ENCODE data around the gene UBD. TPM values are rescaled to one million over a fixed set of nuclear protein-coding genes. Genes with fewer than 3 reads are reported as not detected.
A peak's percentile ranks its signal among the peaks of the same experiment; 100 is the strongest.

The UBD gene
- total RNA-seq, 1 experiment from 2014 or later: not detected

DNA sequence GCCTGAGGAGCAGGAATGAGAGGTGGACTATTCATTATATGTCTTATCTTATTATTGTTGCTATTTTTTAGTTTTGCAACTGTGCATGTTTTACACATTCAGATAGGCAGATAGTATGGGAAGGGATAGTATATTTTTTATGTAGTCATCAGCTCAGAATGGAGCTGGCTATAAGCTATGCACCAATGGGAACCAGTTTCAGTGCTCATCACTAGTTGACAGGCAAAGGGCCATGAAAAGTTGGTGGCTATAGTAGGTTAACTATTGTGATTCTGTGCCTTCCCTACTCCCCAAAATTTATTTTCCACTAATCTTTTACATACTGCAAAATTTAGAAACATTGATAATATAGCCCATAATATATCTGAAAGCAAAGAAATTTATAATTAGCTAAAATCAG is 5.3 kb upstream of the UBD start:
- no peak overlapping the region for H3K4me2 ChIP-seq (ENCODE audit: low read length)
- H3K9me2 ChIP-seq (replicated peaks; ENCODE audit: low read length): no peaks in the 10 kb centered on the region
- no peak overlapping the region for H3K9ac ChIP-seq (ENCODE audit: low read length)
- H3K79me2 ChIP-seq (ENCODE audit: low read length): no peaks in the 10 kb centered on the region
- no peaks in the 10 kb centered on the region for H4K20me1 ChIP-seq (ENCODE audit: low read length)
- ATAC-seq (no peak), DNase-seq (no peak)
- H3F3A ChIP-seq (ENCODE audit: low read length, unreplicated experiment): no peaks in the 10 kb centered on the region
- no peak overlapping the region for H3K4me3 ChIP-seq (ENCODE audit: low read length)
- ChIA-PET POLR2A (ENCODE audit: unreplicated experiment) (no interaction called here), CTCF (no interaction called here)
- peaks cover 64% of the 10 kb centered on the region for H3K27me3 ChIP-seq (ENCODE audit: low read length)
- H3K4me1 ChIP-seq (ENCODE audit: insufficient read depth, low read length): no peaks in the 10 kb centered on the region
- no peaks in the 10 kb centered on the region for H3K9me3 ChIP-seq (ENCODE audit: low read length)
- no TSS peak for BruUV-seq (replicated peaks)
- no peak overlapping the region for H2AFZ ChIP-seq (ENCODE audit: low read length)
- intact Hi-C loops (cut with micrococcal nuclease): no loop called here
- no peak overlapping the region for H3K27ac ChIP-seq (ENCODE audit: low read length)
- no peaks in the 10 kb centered on the region for H3K36me3 ChIP-seq (ENCODE audit: low read depth, low read length)
- no peak for TF ChIP-seq EZH2 (IDR thresholded peaks at IDR 0.05; ENCODE audit: low read length, unreplicated experiment)
- no peak for TF ChIP-seq EZH2phosphoT487 (IDR thresholded peaks at IDR 0.05; ENCODE audit: borderline replicate concordance, low read length)

GRCh38 chr6:29563435-29563965 is 4.0 kb upstream of the UBD start:
- Histone ChIP-seq H3K27ac (ENCODE audit: low read length) (no peak overlapping the region), H3K4me3 (ENCODE audit: low read length) (no peak overlapping the region), H3F3A (ENCODE audit: low read length, unreplicated experiment) (no peaks in the 10 kb centered on the region), H3K79me2 (ENCODE audit: low read length) (no peaks in the 10 kb centered on the region), H3K36me3 (ENCODE audit: low read depth, low read length) (no peaks in the 10 kb centered on the region), H3K4me1 (ENCODE audit: insufficient read depth, low read length) (no peaks in the 10 kb centered on the region), H3K9me3 (ENCODE audit: low read length) (no peaks in the 10 kb centered on the region), H3K9me2 (replicated peaks; ENCODE audit: low read length) (no peaks in the 10 kb centered on the region), H2AFZ (ENCODE audit: low read length) (no peak overlapping the region), H3K9ac (ENCODE audit: low read length) (no peak overlapping the region), H4K20me1 (ENCODE audit: low read length) (no peaks in the 10 kb centered on the region), H3K4me2 (ENCODE audit: low read length) (no peak overlapping the region), H3K27me3 (ENCODE audit: low read length) (peaks cover 67% of the 10 kb centered on the region)
- intact Hi-C loops (cut with micrococcal nuclease): no loop called here
- ChIA-PET CTCF (no interaction called here), POLR2A (ENCODE audit: unreplicated experiment) (no interaction called here)
- DNase-seq (peak; percentile 14), ATAC-seq (no peak)
- no TSS peak for BruUV-seq (replicated peaks)
- TF ChIP-seq EZH2 (IDR thresholded peaks at IDR 0.05; ENCODE audit: low read length, unreplicated experiment) (no peak), EZH2phosphoT487 (IDR thresholded peaks at IDR 0.05; ENCODE audit: borderline replicate concordance, low read length) (no peak), CTCF (conservative IDR thresholded peaks at IDR 0.05; ENCODE audit: low read depth, low read length) (no peak)

- ChIA-PET POLR2A (ENCODE audit: unreplicated experiment) (no interaction called here), CTCF (no interaction called here)
- Histone ChIP-seq H3F3A (ENCODE audit: low read length, unreplicated experiment) (no peaks in the 10 kb centered on the region), H3K4me1 (ENCODE audit: insufficient read depth, low read length) (no peaks in the 10 kb centered on the region), H3K36me3 (ENCODE audit: low read depth, low read length) (no peaks in the 10 kb centered on the region), H3K27me3 (ENCODE audit: low read length) (peaks cover 72% of the 10 kb centered on the region), H3K27ac (ENCODE audit: low read length) (no peak overlapping the region), H3K79me2 (ENCODE audit: low read length) (no peaks in the 10 kb centered on the region), H2AFZ (ENCODE audit: low read length) (no peak overlapping the region), H3K9me2 (replicated peaks; ENCODE audit: low read length) (no peaks in the 10 kb centered on the region), H3K9ac (ENCODE audit: low read length) (no peak overlapping the region), H3K9me3 (ENCODE audit: low read length) (no peaks in the 10 kb centered on the region), H4K20me1 (ENCODE audit: low read length) (no peaks in the 10 kb centered on the region), H3K4me3 (ENCODE audit: low read length) (no peak overlapping the region), H3K4me2 (ENCODE audit: low read length) (no peak overlapping the region)
- intact Hi-C loops (cut with micrococcal nuclease): no loop called here
- TF ChIP-seq EZH2phosphoT487 (IDR thresholded peaks at IDR 0.05; ENCODE audit: borderline replicate concordance, low read length) (no peak), CTCF (conservative IDR thresholded peaks at IDR 0.05; ENCODE audit: low read depth, low read length) (no peak), EZH2 (IDR thresholded peaks at IDR 0.05; ENCODE audit: low read length, unreplicated experiment) (no peak)
- ATAC-seq: no peak
- no peak for DNase-seq
- no TSS peak for BruUV-seq (replicated peaks)
Measured at GRCh38 chr6:29561606-29562181, 2.2 kb upstream of the UBD start.

All from PC-3 (cell line).